ENCODE data around the gene PCGF1. TPM values are rescaled to one million over a fixed set of nuclear protein-coding genes. Genes with fewer than 3 reads are reported as not detected.

PCGF1 gene
- total and polyA plus RNA-seq, 2 of the 13 experiments (the other 11 are each of a cell fraction or from before 2014, with no cell fraction given) = 20.4 to 22.6 TPM

DNA sequence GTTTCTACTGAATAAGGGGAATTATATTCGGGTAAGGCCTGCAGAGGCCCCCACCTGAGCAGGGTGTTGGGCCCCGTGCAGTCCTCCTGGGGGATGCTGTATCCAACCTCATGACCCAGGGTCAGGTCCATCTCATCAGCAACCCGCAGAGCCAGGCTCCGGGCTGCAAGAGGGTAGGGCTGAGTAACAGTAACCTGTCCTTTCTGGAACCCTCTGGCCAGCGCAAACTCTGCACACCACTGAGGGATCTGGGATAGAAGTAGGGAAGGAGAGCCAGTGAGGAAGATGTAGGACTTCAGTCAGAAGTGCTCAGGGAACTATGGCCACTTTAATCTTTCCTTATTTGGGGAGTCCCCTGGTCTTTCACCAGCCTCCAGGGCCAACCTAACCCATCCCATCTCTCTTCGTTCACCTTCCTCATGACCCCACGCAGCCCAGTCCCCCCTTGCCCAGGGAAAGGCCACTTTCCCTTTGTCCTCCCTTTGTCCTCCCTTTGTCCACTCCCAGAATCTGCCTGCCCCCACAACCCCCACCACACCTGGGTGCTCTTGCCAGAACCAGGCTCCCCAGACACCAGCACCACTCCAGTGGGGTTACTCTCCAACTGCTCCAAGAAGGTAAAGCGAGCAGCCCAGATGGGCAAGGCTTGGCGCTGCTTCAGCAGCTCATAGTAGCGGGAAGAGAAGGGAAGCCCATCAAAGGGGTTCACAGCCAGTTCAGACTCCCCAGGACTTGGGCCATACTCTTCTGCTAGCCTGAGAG is 17.6 kb upstream of the PCGF1 start (continued):
- TF ChIP-seq SP5 (CRISPR knock-in tag; IDR thresholded peaks at IDR 0.05; ENCODE audit: borderline replicate concordance, low read depth) = no peak

GRCh38 chr2:74524005-74524404 is 16.5 kb upstream of the PCGF1 start:
- Histone ChIP-seq H3K79me2 (ENCODE audit: insufficient read depth, low read length) (peaks cover 40% of the 10 kb centered on the region), H3K9ac (ENCODE audit: insufficient read depth, low read depth, low read length) (no peak overlapping the region), H3K9me3 (ENCODE audit: low read length) (no peaks in the 10 kb centered on the region), H2AFZ (ENCODE audit: low read length) (no peak overlapping the region), H3K36me3 (replicated peaks in 1 of 2; ENCODE audit: control insufficient read depth in 1 of 2, insufficient read depth in 2 of 2, low read length in 2 of 2) (peaks cover 23 to 48% of the 10 kb centered on the region in 2 experiments), H3K4me1 (ENCODE audit: insufficient read depth, low read length) (peaks cover 59% of the 10 kb centered on the region), H4K20me1 (ENCODE audit: insufficient read depth, low read length) (no peaks in the 10 kb centered on the region), H3K4me2 (ENCODE audit: low read depth, low read length) (no peak overlapping the region), H3K27ac (ENCODE audit: extremely low read length, insufficient read depth, low read length) (no peak overlapping the region), H3K27me3 (ENCODE audit: control insufficient read depth in 1 of 2, insufficient read depth in 2 of 2, low read length in 2 of 2) (no peaks in the 10 kb centered on the region; a peak in 1 of 5 replicates), H3K4me3 (replicated peaks in 1 of 3; ENCODE audit: insufficient read depth in 1 of 3, low read depth in 2 of 3, low read length in 3 of 3) (no peak overlapping the region)
- WGBS (ENCODE audit: low lambda C conversion rate) = 97% methylated on average over 9 of the region's 9 CpGs
- TF ChIP-seq, protein P1, sequence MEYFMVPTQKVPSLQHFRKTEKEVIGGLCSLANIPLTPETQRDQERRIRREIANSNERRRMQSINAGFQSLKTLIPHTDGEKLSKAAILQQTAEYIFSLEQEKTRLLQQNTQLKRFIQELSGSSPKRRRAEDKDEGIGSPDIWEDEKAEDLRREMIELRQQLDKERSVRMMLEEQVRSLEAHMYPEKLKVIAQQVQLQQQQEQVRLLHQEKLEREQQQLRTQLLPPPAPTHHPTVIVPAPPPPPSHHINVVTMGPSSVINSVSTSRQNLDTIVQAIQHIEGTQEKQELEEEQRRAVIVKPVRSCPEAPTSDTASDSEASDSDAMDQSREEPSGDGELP (IDR thresholded peaks at IDR 0.05; ENCODE audit: borderline replicate concordance, low read depth) = no peak
- TF ChIP-seq TFE3 (CRISPR knock-in tag; IDR thresholded peaks at IDR 0.05) (no peak), SALL1 (CRISPR knock-in tag; IDR thresholded peaks at IDR 0.05) (peak; percentile 21; the same call in 1 of the 2 replicates), PHF21A (CRISPR knock-in tag; IDR thresholded peaks at IDR 0.05) (0 out of 2 replicates have a peak, but pooled peaks have one; percentile 13), ELF1 (CRISPR knock-in tag; IDR thresholded peaks at IDR 0.05) (no peak), SRF (IDR thresholded peaks at IDR 0.05; ENCODE audit: low read depth, low read length) (no peak)
- TF ChIP-seq, protein P2, sequence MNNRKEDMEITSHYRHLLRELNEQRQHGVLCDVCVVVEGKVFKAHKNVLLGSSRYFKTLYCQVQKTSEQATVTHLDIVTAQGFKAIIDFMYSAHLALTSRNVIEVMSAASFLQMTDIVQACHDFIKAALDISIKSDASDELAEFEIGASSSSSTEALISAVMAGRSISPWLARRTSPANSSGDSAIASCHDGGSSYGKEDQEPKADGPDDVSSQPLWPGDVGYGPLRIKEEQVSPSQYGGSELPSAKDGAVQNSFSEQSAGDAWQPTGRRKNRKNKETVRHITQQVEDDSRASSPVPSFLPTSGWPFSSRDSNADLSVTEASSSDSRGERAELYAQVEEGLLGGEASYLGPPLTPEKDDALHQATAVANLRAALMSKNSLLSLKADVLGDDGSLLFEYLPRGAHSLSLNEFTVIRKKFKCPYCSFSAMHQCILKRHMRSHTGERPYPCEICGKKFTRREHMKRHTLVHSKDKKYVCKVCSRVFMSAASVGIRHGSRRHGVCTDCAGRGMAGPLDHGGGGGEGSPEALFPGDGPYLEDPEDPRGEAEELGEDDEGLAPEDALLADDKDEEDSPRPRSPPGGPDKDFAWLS (CRISPR knock-in tag; IDR thresholded peaks at IDR 0.05; ENCODE audit: borderline replicate concordance) = no peak
- CTCF ChIA-PET (ENCODE audit: low intra/inter-chr PET ratio, low total read pairs) = no interaction called here
- BruUV-seq (replicated peaks) = no TSS peak
- no peak for ATAC-seq
- in situ Hi-C loops (cut with HindIII; ENCODE audit: extremely low pct_ligation_motif_present, low pct_unique_long_range_greater_than_20kb) = no loop called here
- DNase-seq (ENCODE audit: low spot score) = no peak
- POLR2A ChIA-PET = interaction anchor here (1.2 kb wide), 1 partner anchor 20 kb away, joined by 3 read pairs; no protein-coding TSS in a partner anchor
- intact Hi-C loops (cut with micrococcal nuclease; ENCODE audit: unreplicated experiment) = no loop called here
- FAIRE-seq = no peak
